GM19240 (cell line): ENCODE data around the gene OPHN1.
"Not testable (repeated sequence)": the region's sequence is repeated elsewhere in the genome, so short reads cannot be mapped to it uniquely, and the experiment has no call there.

Experiments
- DNase-seq: peaks from one replicate; pipeline ENCODE4 v3.0.0; 2011; ENCODE audit warnings: low spot score; ENCODE audit not compliant: insufficient read length

The OPHN1 gene

GRCh38 chrX:68424719-68425118 lies 8.6 kb downstream of the OPHN1 start:
- no peak for DNase-seq

- DNase-seq: no peak
Observed at GRCh38 chrX:68422478-68422877, 10.8 kb downstream of the OPHN1 start.

- no peak for DNase-seq
Observed at GRCh38 chrX:68421636-68422035, 11.7 kb downstream of the OPHN1 start.

- no peak for DNase-seq
Observed at GRCh38 chrX:68420559-68420958, 12.7 kb downstream of the OPHN1 start.

- DNase-seq: no peak
Observed at GRCh38 chrX:68419975-68420374, 13.3 kb downstream of the OPHN1 start.

- no peak for DNase-seq
Observed at GRCh38 chrX:68417651-68418050, 15.6 kb downstream of the OPHN1 start.

GRCh38 chrX:68416592-68416991 lies 16.7 kb downstream of the OPHN1 start:
- no peak for DNase-seq

GRCh38 chrX:68415316-68415715 lies 18.0 kb downstream of the OPHN1 start:
- no peak for DNase-seq

- no peak for DNase-seq
Observed at GRCh38 chrX:68413254-68413653, 20.0 kb downstream of the OPHN1 start.

GRCh38 chrX:68411729-68412128 lies 21.6 kb downstream of the OPHN1 start:
- no peak for DNase-seq

GRCh38 chrX:68409194-68409593 lies 24.1 kb downstream of the OPHN1 start:
- DNase-seq: no peak

GRCh38 chrX:68403522-68403921 lies 29.8 kb downstream of the OPHN1 start:
- DNase-seq: no peak

GRCh38 chrX:68403038-68403437 lies 30.3 kb downstream of the OPHN1 start:
- no peak for DNase-seq

GRCh38 chrX:68402094-68402493 lies 31.2 kb downstream of the OPHN1 start:
- DNase-seq: no peak

GRCh38 chrX:68398291-68398690 lies 35.0 kb downstream of the OPHN1 start:
- no peak for DNase-seq

- no peak for DNase-seq
Observed at GRCh38 chrX:68396953-68397352, 36.3 kb downstream of the OPHN1 start.

GRCh38 chrX:68389419-68389960 lies 43.8 kb downstream of the OPHN1 start:
- DNase-seq: not testable (repeated sequence)

- DNase-seq: no peak
Observed at GRCh38 chrX:68387776-68388175, 45.5 kb downstream of the OPHN1 start.

GRCh38 chrX:68383540-68383939 lies 49.8 kb downstream of the OPHN1 start:
- no peak for DNase-seq

GRCh38 chrX:68377579-68377978 lies 55.7 kb downstream of the OPHN1 start:
- DNase-seq: not testable (repeated sequence)

- DNase-seq: no peak
Observed at GRCh38 chrX:68376373-68376772, 56.9 kb downstream of the OPHN1 start.

GRCh38 chrX:68375803-68376202 lies 57.5 kb downstream of the OPHN1 start:
- DNase-seq: no peak

GRCh38 chrX:68372665-68373064 lies 60.6 kb downstream of the OPHN1 start:
- DNase-seq: no peak

GRCh38 chrX:68369559-68369958 lies 63.7 kb downstream of the OPHN1 start:
- DNase-seq: no peak
